Sigmoid colon (tissue), 7 donors: ENCODE data around the gene SLC25A13. TPM values are rescaled to one million over a fixed set of nuclear protein-coding genes. Genes with fewer than 3 reads are reported as not detected.

ENCODE experiments used
- DNase-seq: peaks from one replicate; pipeline ENCODE4 v3.0.0-alpha.2; 2019
- H3K27ac ChIP-seq, 4 donors: fragments of 200-600 bp; sonication (generic); one replicate each; pipeline ENCODE4 v1.5.1; 2016 to 2019; ENCODE audit warnings: mild to moderate bottlenecking in 1 of 4
- H3K27me3 ChIP-seq, 3 donors: fragments of 200-600 bp; sonication (generic); one replicate each; pipeline ENCODE4 v1.5.1; 2019; ENCODE audit warnings: mild to moderate bottlenecking in 1 of 3
- H3K36me3 ChIP-seq, 4 donors: fragments of 200-600 bp; sonication (generic); one replicate each; pipeline ENCODE4 v1.5.1; 2016 to 2019
- H3K4me1 ChIP-seq, 4 donors: fragments of 200-600 bp; sonication (generic); one replicate each; pipeline ENCODE4 v1.5.1; 2017 to 2019
- H3K4me3 ChIP-seq, 4 donors: fragments of 200-600 bp; sonication (generic); one replicate each; pipeline ENCODE4 v1.5.1; 2017 to 2019; ENCODE audit warnings: mild to moderate bottlenecking in 2 of 4, moderate library complexity in 1 of 4
- H3K9me3 ChIP-seq, 4 donors: fragments of 200-600 bp in 3 of 4; sonication (generic) in 3 of 4; one replicate each; pipeline versions ENCODE4 v1.5.1 to v1.6.1; 2013 to 2019
- EP300 ChIP-seq, 4 donors: sonication (generic); formaldehyde crosslinking; IDR thresholded peaks; one replicate each; pipeline ENCODE4 v1.6.1; 2017; ENCODE audit warnings: antibody characterized with exemption in 4 of 4
- POLR2A ChIP-seq, 2 donors: fragments of 450-650 bp; IDR thresholded peaks; one replicate each; pipeline ENCODE4 v1.6.1; 2016; ENCODE audit warnings: antibody characterized with exemption in 2 of 2, mild to moderate bottlenecking in 2 of 2, moderate library complexity in 2 of 2
- POLR2AphosphoS5 ChIP-seq, 4 donors: sonication (generic); formaldehyde crosslinking; IDR thresholded peaks; one replicate each; pipeline ENCODE4 v1.6.1; 2017; ENCODE audit warnings: antibody characterized with exemption in 4 of 4
- WGBS, 2 donors: extraction: QIAGEN DNeasy Blood & Tissue Kit; methylation state at CpG; one replicate each; pipeline ENCODE4 v1.1.7; 2013; 5-methylcytosine and 5-hydroxymethylcytosine counted together
- intact Hi-C: fragments of 100-400 bp; cut with DNase I; formaldehyde crosslinking; loops from one replicate; pipeline ENCODE4 v1.15.1; 2023
- polyA plus RNA-seq, 3 donors: library from polyadenylated mRNA; stranded (reverse); fragments of 200-250 nt; gene quantifications; one replicate each; pipeline ENCODE4 v1.2.3, GENCODE V29; 2013
- total RNA-seq, 4 donors: library from RNA; depleted of rRNA; stranded (reverse); fragments of >200 nt; gene quantifications; one replicate each; pipeline ENCODE4 v1.1.0, GENCODE V29; 2016
- TF ChIP-seq, protein P1 (sequence below), 4 experiments: fragments of 450-650 bp in 3 of 4; fragments of 200-600 bp in 1 of 4; IDR thresholded peaks; one replicate each; pipeline ENCODE4 v1.5.1; 2016 to 2019; ENCODE audit warnings: antibody characterized with exemption in 4 of 4, mild to moderate bottlenecking in 3 of 4, moderate library complexity in 2 of 4
- donor health status: healthy with polysubstance abuse.
- donor health status: Bipolar disorder and iron deficiency.
- donor health status: healthy.

The SLC25A13 gene
- total and polyA plus RNA-seq, 7 donors = 10.7 to 33.0 (median 20.8) TPM

GRCh38 chr7:96331775-96332174 is 9.9 kb upstream of the SLC25A13 start:
- no peak for TF ChIP-seq POLR2A (IDR thresholded peaks at IDR 0.05)
- no peak for TF ChIP-seq EP300 (IDR thresholded peaks at IDR 0.05)
- TF ChIP-seq, protein P1, sequence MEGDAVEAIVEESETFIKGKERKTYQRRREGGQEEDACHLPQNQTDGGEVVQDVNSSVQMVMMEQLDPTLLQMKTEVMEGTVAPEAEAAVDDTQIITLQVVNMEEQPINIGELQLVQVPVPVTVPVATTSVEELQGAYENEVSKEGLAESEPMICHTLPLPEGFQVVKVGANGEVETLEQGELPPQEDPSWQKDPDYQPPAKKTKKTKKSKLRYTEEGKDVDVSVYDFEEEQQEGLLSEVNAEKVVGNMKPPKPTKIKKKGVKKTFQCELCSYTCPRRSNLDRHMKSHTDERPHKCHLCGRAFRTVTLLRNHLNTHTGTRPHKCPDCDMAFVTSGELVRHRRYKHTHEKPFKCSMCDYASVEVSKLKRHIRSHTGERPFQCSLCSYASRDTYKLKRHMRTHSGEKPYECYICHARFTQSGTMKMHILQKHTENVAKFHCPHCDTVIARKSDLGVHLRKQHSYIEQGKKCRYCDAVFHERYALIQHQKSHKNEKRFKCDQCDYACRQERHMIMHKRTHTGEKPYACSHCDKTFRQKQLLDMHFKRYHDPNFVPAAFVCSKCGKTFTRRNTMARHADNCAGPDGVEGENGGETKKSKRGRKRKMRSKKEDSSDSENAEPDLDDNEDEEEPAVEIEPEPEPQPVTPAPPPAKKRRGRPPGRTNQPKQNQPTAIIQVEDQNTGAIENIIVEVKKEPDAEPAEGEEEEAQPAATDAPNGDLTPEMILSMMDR (IDR thresholded peaks at IDR 0.05) = no peak
- WGBS, 2 donors = 96% methylated on average over 3 of the region's 3 CpGs
- Histone ChIP-seq H3K27ac (no peak overlapping the region), H3K4me1 (no peaks in the 10 kb centered on the region), H3K9me3 (peaks cover 0 to 2% (median 0%) of the 10 kb centered on the region in 4 donors), H3K27me3 (no peaks in the 10 kb centered on the region), H3K36me3 (no peaks in the 10 kb centered on the region), H3K4me3 (no peak overlapping the region)
- DNase-seq = no peak
- intact Hi-C loops = no loop called here

DNA sequence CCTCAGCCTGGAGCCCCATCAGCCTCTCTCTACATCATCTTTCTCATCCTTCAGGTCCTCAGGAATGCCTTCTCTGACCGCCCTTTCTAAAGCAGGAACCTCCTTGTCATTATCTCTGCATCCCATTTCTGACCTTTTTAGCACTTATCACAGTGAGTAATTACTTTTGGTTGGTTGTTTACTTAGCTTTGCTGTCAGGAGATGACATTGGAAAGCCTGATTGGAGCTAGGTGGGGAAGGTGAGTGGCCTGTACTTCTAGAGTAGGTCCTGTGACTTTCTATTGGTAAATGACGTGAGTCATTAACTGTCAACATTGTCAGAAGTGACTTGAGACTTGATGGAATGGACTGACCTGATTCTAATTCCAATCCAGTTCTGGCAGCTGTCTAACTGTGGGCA is 9.3 kb upstream of the SLC25A13 start:
- Histone ChIP-seq H3K27me3 (no peaks in the 10 kb centered on the region), H3K36me3 (no peaks in the 10 kb centered on the region), H3K4me3 (no peak overlapping the region), H3K9me3 (peaks cover 0 to 2% (median 0%) of the 10 kb centered on the region in 4 donors), H3K27ac (no peak overlapping the region), H3K4me1 (no peaks in the 10 kb centered on the region)
- WGBS, 2 donors = 87 to 90% methylated on average over 2 of the region's 2 CpGs
- TF ChIP-seq POLR2AphosphoS5 (IDR thresholded peaks at IDR 0.05) = no peak
- no peak for DNase-seq
- intact Hi-C loops = no loop called here

DNA sequence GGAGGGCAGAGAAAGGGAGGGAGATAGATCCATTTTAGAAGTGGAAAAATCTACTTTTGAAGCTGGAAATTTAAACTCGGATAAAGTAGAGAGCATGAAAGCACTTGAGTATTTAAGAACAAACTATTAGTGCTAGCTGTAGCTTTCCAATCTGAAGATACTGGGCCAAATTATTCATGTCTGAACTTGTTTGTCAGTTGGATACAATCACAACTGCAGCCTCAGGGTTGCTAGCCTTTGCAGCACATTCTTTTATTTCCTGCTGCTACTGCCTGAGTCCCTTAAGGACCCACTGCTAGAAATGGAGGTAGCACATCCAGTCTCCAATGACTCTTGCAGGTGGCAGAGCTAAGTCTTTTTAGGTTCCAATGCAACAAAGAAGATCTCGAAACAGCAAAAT is 8.3 kb upstream of the SLC25A13 start:
- Histone ChIP-seq H3K4me1 (no peaks in the 10 kb centered on the region), H3K36me3 (no peaks in the 10 kb centered on the region), H3K27me3 (no peaks in the 10 kb centered on the region), H3K9me3 (peaks cover 0 to 2% (median 0%) of the 10 kb centered on the region in 4 donors), H3K27ac (no peak overlapping the region), H3K4me3 (no peak overlapping the region)
- no peak for TF ChIP-seq POLR2AphosphoS5 (IDR thresholded peaks at IDR 0.05)
- TF ChIP-seq, protein P1 (IDR thresholded peaks at IDR 0.05) = no peak
- no peak for TF ChIP-seq POLR2A (IDR thresholded peaks at IDR 0.05)
- TF ChIP-seq EP300 (IDR thresholded peaks at IDR 0.05) = no peak
- intact Hi-C loops = no loop called here
- WGBS, 2 donors = 92 to 93% methylated on average over 2 of the region's 2 CpGs
- no peak for DNase-seq

DNA sequence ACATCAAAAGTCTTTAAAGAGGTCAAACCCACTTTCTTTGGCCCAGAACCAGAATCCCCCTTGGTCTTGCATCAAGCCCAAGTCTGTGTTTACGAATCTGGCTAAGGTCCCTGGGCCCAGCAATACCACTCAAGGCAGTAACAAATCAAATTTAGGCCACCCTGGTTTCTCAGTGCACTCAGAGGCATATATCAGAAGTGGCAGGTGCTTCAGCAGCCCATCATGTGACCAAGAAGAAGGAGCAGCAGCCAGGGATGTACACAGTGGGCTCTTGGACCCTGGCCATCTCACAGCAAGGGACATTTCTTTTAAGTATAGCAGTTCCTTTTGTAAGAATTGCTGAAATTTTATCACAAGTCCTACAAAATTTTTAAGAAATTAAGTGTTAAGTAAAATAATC is 7.3 kb upstream of the SLC25A13 start:
- intact Hi-C loops = no loop called here
- TF ChIP-seq POLR2AphosphoS5 (IDR thresholded peaks at IDR 0.05) = no peak
- TF ChIP-seq, protein P1 (IDR thresholded peaks at IDR 0.05) = no peak
- no peak for TF ChIP-seq EP300 (IDR thresholded peaks at IDR 0.05)
- TF ChIP-seq POLR2A (IDR thresholded peaks at IDR 0.05) = no peak
- Histone ChIP-seq H3K9me3 (peaks cover 0 to 2% (median 0%) of the 10 kb centered on the region in 4 donors), H3K4me3 (no peak overlapping the region), H3K4me1 (no peaks in the 10 kb centered on the region), H3K27ac (no peak overlapping the region), H3K36me3 (no peaks in the 10 kb centered on the region), H3K27me3 (no peaks in the 10 kb centered on the region)
- 88 to 93% methylated on average over 1 of the region's 1 CpG for WGBS, 2 donors
- DNase-seq = no peak

DNA sequence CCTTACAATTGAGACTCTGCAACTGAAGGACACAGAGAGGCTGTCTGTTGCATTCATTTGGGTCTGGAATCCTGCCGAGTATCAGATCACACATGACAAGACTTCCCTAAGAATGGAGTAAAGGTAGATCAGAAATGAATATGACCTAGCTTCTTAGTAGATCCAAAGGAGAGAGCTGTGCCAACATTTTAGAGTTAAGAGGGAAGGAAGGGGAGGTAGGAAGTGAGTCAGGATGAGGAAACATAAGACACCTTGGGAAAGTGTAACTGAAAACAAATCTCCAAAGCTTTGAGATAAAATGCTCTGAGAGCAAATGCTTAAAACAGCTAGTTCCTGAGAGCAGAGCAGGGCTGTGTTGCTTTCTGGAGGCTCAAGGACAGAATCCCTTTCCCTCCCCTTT is 6.1 kb upstream of the SLC25A13 start:
- H3K9me3 ChIP-seq = peaks cover 0 to 2% (median 0%) of the 10 kb centered on the region in 4 donors
- intact Hi-C loops = no loop called here
- H3K4me3 ChIP-seq = no peak overlapping the region
- H3K27me3 ChIP-seq = no peaks in the 10 kb centered on the region
- TF ChIP-seq, protein P1 (IDR thresholded peaks at IDR 0.05) = no peak
- TF ChIP-seq EP300 (IDR thresholded peaks at IDR 0.05) (no peak), POLR2A (IDR thresholded peaks at IDR 0.05) (no peak), POLR2AphosphoS5 (IDR thresholded peaks at IDR 0.05) (no peak)
- no peak for DNase-seq
- H3K27ac ChIP-seq = no peak overlapping the region
- H3K36me3 ChIP-seq = no peaks in the 10 kb centered on the region
- H3K4me1 ChIP-seq = no peaks in the 10 kb centered on the region
- WGBS, 2 donors = 26 to 71% methylated on average over 1 of the region's 1 CpG
